NT2/D1 (cell line): ENCODE measurements around the gene S100A9.

Source experiments
- SUZ12 ChIP-seq: IDR thresholded peaks from 2 replicates; pipeline ENCODE4 v1.6.1; 2011; ENCODE audit not compliant: insufficient read length, insufficient read depth; ENCODE audit errors: extremely low read depth
- YY1 ChIP-seq: IDR thresholded peaks from 2 replicates; pipeline ENCODE4 v1.6.1; 2011; ENCODE audit not compliant: insufficient read length, insufficient read depth

- TF ChIP-seq SUZ12 (no peak), YY1 (no peak)
These were observed 47.1 kb downstream of the S100A9 start for GRCh38 chr1:153404768-153405167.
